Calu3 (cell line): ENCODE measurements around the gene NUPR2. TPM values are rescaled to one million over a fixed set of nuclear protein-coding genes. Genes with fewer than 3 reads are reported as not detected.
"Not testable (repeated sequence)": the region's sequence is repeated elsewhere in the genome, so short reads cannot be mapped to it uniquely, and the experiment has no call there.

ENCODE experiments used
- BruUV-seq: library from RNA; stranded (reverse); fragments of 400-500 nt; replicated peaks from 2 replicates; lab custom pipeline; 2021; lab: Mats Ljungman, UMichigan
- CTCF ChIA-PET: fragments of 300-600 bp; sonication (Branson Sonifier 250); formaldehyde crosslinking; loops from one replicate; lab custom pipeline; 2022; ENCODE audit warnings: antibody characterized with exemption; lab: Charles Lee
- DNase-seq: peaks from one replicate; pipeline ENCODE4 v3.0.0; 2022
- H3K27ac Mint-ChIP-seq: one replicate; pipeline ENCODE4 v1.8.0; 2022; ENCODE audit warnings: mixed read lengths; ENCODE audit not compliant: unreplicated experiment
- H3K27me3 Mint-ChIP-seq: one replicate; pipeline ENCODE4 v1.8.0; 2022; ENCODE audit warnings: mixed read lengths; ENCODE audit not compliant: unreplicated experiment
- H3K36me3 Mint-ChIP-seq: one replicate; pipeline ENCODE4 v1.8.0; 2022; ENCODE audit warnings: mild to moderate bottlenecking, moderate library complexity, mixed read lengths; ENCODE audit not compliant: insufficient read depth, unreplicated experiment
- H3K4me1 Mint-ChIP-seq: one replicate; pipeline ENCODE4 v1.8.0; 2022; ENCODE audit warnings: mild to moderate bottlenecking, low read depth, mixed read lengths; ENCODE audit not compliant: unreplicated experiment
- H3K4me3 Mint-ChIP-seq: one replicate; pipeline ENCODE4 v1.8.0; 2022; ENCODE audit warnings: mild to moderate bottlenecking, low read depth, moderate library complexity, mixed read lengths; ENCODE audit not compliant: unreplicated experiment
- H3K9me3 Mint-ChIP-seq: one replicate; pipeline ENCODE4 v1.8.0; 2022; ENCODE audit warnings: low read depth, mixed read lengths; ENCODE audit not compliant: unreplicated experiment
- CTCF ChIP-seq: fragments of 200-600 bp; IDR thresholded peaks from one replicate; pipeline ENCODE4 v1.8.0; 2022; ENCODE audit warnings: antibody characterized with exemption; ENCODE audit not compliant: unreplicated experiment
- intact Hi-C: fragments of 100-400 bp; cut with micrococcal nuclease; formaldehyde crosslinking; loops from one replicate; pipeline ENCODE4 v1.10.0; 2022; ENCODE audit not compliant: unreplicated experiment
- total RNA-seq: library from RNA; stranded (reverse); gene quantifications from 2 replicates; pipeline ENCODE4 v1.2.3, GENCODE V29; 2022

NUPR2 gene
- total RNA-seq, 1 experiment from 2014 or later, result not detected

- peaks cover 43% of the 10 kb centered on the region for H3K36me3 Mint-ChIP-seq
- CTCF ChIA-PET, result interaction anchor here (0.7 to 1.2 kb wide), 2 partner anchors 15 to 1168 kb away, joined by 3 to 6 read pairs; partner anchors contain the start of gene PHKG1
- DNase-seq, result no peak
- no peak for TF ChIP-seq CTCF
- BruUV-seq, result no TSS peak
- H3K4me1 Mint-ChIP-seq, result no peaks in the 10 kb centered on the region
- no peaks in the 10 kb centered on the region for H3K27me3 Mint-ChIP-seq
- H3K4me3 Mint-ChIP-seq, result no peak overlapping the region
- peaks cover 5% of the 10 kb centered on the region for H3K9me3 Mint-ChIP-seq
- no peak overlapping the region for H3K27ac Mint-ChIP-seq
- intact Hi-C loops, result loop anchor here (10.0 kb wide), 1 partner anchor 87 kb away; no protein-coding TSS in a partner anchor
These were observed 8.3 kb downstream of the NUPR2 start for GRCh38 chr7:56107954-56108258.

- CTCF ChIA-PET, result interaction anchor here (0.6 to 1.0 kb wide), 5 partner anchors 31 to 777 kb away, joined by 3 to 4 read pairs (median 3); partner anchors contain the start of genes CCT6A, PSPH and SUMF2
These were observed 9.8 kb downstream of the NUPR2 start, which contains the start of gene CHCHD2 for GRCh38 chr7:56106108-56107073. TSS of gene CHCHD2 (minus strand) at chr7:56106476. CDS start at chr7:56106413, 63 bp downstream.

GRCh38 chr7:56105508-56105907, 10.7 kb downstream of the NUPR2 start:
- no peak for TF ChIP-seq CTCF
- H3K27ac Mint-ChIP-seq, result peak overlapping the region; percentile 94
- H3K9me3 Mint-ChIP-seq, result peaks cover 5% of the 10 kb centered on the region
- H3K27me3 Mint-ChIP-seq, result no peaks in the 10 kb centered on the region
- H3K4me3 Mint-ChIP-seq, result peak overlapping the region; percentile 96
- CTCF ChIA-PET, result interaction anchor here (0.6 to 1.0 kb wide), 2 partner anchors 30 to 41 kb away, joined by 3 read pairs; partner anchors contain the start of gene SUMF2
- intact Hi-C loops, result loop anchor here (10.0 kb wide), 1 partner anchor 89 kb away; no protein-coding TSS in a partner anchor
- no TSS peak for BruUV-seq
- H3K4me1 Mint-ChIP-seq, result no peaks in the 10 kb centered on the region
- peaks cover 67% of the 10 kb centered on the region for H3K36me3 Mint-ChIP-seq
- peak; percentile 55 for DNase-seq

More at GRCh38 chr7:56106108-56107073, 9.8 kb downstream of the NUPR2 start, which contains the start of gene CHCHD2:
- intact Hi-C loops, result loop anchor here (10.0 kb wide), 1 partner anchor 88 kb away; no protein-coding TSS in a partner anchor
- Mint-ChIP-seq H3K9me3 (peaks cover 5% of the 10 kb centered on the region), H3K4me3 (peak within 1 kb of the TSS; percentile 96), H3K4me1 (no peaks in the 10 kb centered on the region), H3K27me3 (no peaks in the 10 kb centered on the region), H3K36me3 (peaks cover 58% of the 10 kb centered on the region), H3K27ac (peak within 1 kb of the TSS; percentile 94)
- DNase-seq, result peak; percentile 98
- TF ChIP-seq CTCF, result no peak
- TSS peak; percentile 98 for BruUV-seq

- Mint-ChIP-seq H3K36me3 (peaks cover 80% of the 10 kb centered on the region), H3K4me3 (peak overlapping the region; percentile 96)
- DNase-seq, H3K27ac Mint-ChIP-seq, H3K4me1 Mint-ChIP-seq, H3K9me3 Mint-ChIP-seq, CTCF ChIA-PET, H3K27me3 Mint-ChIP-seq, BruUV-seq: not testable (repeated sequence)
- intact Hi-C loops, result loop anchor here (10.0 kb wide), 1 partner anchor 91 kb away; no protein-coding TSS in a partner anchor
These were observed 12.1 kb downstream of the NUPR2 start for GRCh38 chr7:56104138-56104537.
